ENCODE data around the gene FAM131B.

FAM131B gene

GRCh38 chr7:143389316-143390103, 27.0 kb upstream of the FAM131B start:
- no peaks in the 10 kb centered on the region for H3K27me3 Mint-ChIP-seq
- H3K4me3 Mint-ChIP-seq = no peak overlapping the region
- peak overlapping the region; percentile 77 for H3K27ac Mint-ChIP-seq
- peaks cover 18% of the 10 kb centered on the region for H3K4me1 Mint-ChIP-seq (ENCODE audit: low read depth)
- H3K9me3 Mint-ChIP-seq (ENCODE audit: low read depth) = no peaks in the 10 kb centered on the region
- peaks cover 3% of the 10 kb centered on the region for H3K36me3 Mint-ChIP-seq

- no peaks in the 10 kb centered on the region for H3K27me3 Mint-ChIP-seq
- H3K4me1 Mint-ChIP-seq (ENCODE audit: low read depth) = peaks cover 15% of the 10 kb centered on the region
- H3K36me3 Mint-ChIP-seq = peaks cover 3% of the 10 kb centered on the region
- no peaks in the 10 kb centered on the region for H3K9me3 Mint-ChIP-seq (ENCODE audit: low read depth)
- no peak overlapping the region for H3K4me3 Mint-ChIP-seq
- peak overlapping the region; percentile 77 for H3K27ac Mint-ChIP-seq
Measured at GRCh38 chr7:143388491-143389101, 26.1 kb upstream of the FAM131B start.

- H3K4me1 Mint-ChIP-seq (ENCODE audit: low read depth) = peaks cover 18% of the 10 kb centered on the region
- H3K4me3 Mint-ChIP-seq = no peak overlapping the region
- peaks cover 3% of the 10 kb centered on the region for H3K36me3 Mint-ChIP-seq
- no peaks in the 10 kb centered on the region for H3K27me3 Mint-ChIP-seq
- no peak overlapping the region for H3K27ac Mint-ChIP-seq
- no peaks in the 10 kb centered on the region for H3K9me3 Mint-ChIP-seq (ENCODE audit: low read depth)
Measured at GRCh38 chr7:143388051-143388450, 25.5 kb upstream of the FAM131B start.

GRCh38 chr7:143387156-143387975, 24.9 kb upstream of the FAM131B start:
- Mint-ChIP-seq H3K27me3 (no peaks in the 10 kb centered on the region), H3K27ac (no peak overlapping the region), H3K36me3 (peaks cover 3% of the 10 kb centered on the region), H3K4me1 (ENCODE audit: low read depth) (peaks cover 25% of the 10 kb centered on the region), H3K4me3 (no peak overlapping the region), H3K9me3 (ENCODE audit: low read depth) (no peaks in the 10 kb centered on the region)

GRCh38 chr7:143385891-143386781, 23.6 kb upstream of the FAM131B start:
- peaks cover 26% of the 10 kb centered on the region for H3K4me1 Mint-ChIP-seq (ENCODE audit: low read depth)
- H3K9me3 Mint-ChIP-seq (ENCODE audit: low read depth) = no peaks in the 10 kb centered on the region

GRCh38 chr7:143384661-143385631, 22.4 kb upstream of the FAM131B start:
- H3K4me1 Mint-ChIP-seq (ENCODE audit: low read depth) = peaks cover 24% of the 10 kb centered on the region
- H3K36me3 Mint-ChIP-seq = peaks cover under 1% of the 10 kb centered on the region
- H3K27ac Mint-ChIP-seq = no peak overlapping the region
- H3K9me3 Mint-ChIP-seq (ENCODE audit: low read depth) = no peaks in the 10 kb centered on the region
- no peak overlapping the region for H3K4me3 Mint-ChIP-seq
- no peaks in the 10 kb centered on the region for H3K27me3 Mint-ChIP-seq

More at GRCh38 chr7:143385891-143386781, 23.6 kb upstream of the FAM131B start:
- Mint-ChIP-seq H3K27ac (no peak overlapping the region), H3K27me3 (no peaks in the 10 kb centered on the region), H3K36me3 (peaks cover 3% of the 10 kb centered on the region), H3K4me3 (no peak overlapping the region)

- no peaks in the 10 kb centered on the region for H3K27me3 Mint-ChIP-seq
- no peak overlapping the region for H3K27ac Mint-ChIP-seq
- H3K4me1 Mint-ChIP-seq (ENCODE audit: low read depth) = peaks cover 25% of the 10 kb centered on the region
- no peak overlapping the region for H3K4me3 Mint-ChIP-seq
- no peaks in the 10 kb centered on the region for H3K9me3 Mint-ChIP-seq (ENCODE audit: low read depth)
- H3K36me3 Mint-ChIP-seq = no peaks in the 10 kb centered on the region
Measured at GRCh38 chr7:143384148-143384547, 21.6 kb upstream of the FAM131B start.

- no peaks in the 10 kb centered on the region for H3K36me3 Mint-ChIP-seq
- no peaks in the 10 kb centered on the region for H3K27me3 Mint-ChIP-seq
- H3K4me1 Mint-ChIP-seq (ENCODE audit: low read depth) = peaks cover 28% of the 10 kb centered on the region
- no peak overlapping the region for H3K4me3 Mint-ChIP-seq
- H3K27ac Mint-ChIP-seq = peak overlapping the region; percentile 7
- H3K9me3 Mint-ChIP-seq (ENCODE audit: low read depth) = no peaks in the 10 kb centered on the region
Measured at GRCh38 chr7:143383642-143383957, 21.1 kb upstream of the FAM131B start.

GRCh38 chr7:143382791-143383641, 20.5 kb upstream of the FAM131B start:
- Mint-ChIP-seq H3K36me3 (no peaks in the 10 kb centered on the region), H3K9me3 (ENCODE audit: low read depth) (no peaks in the 10 kb centered on the region), H3K4me1 (ENCODE audit: low read depth) (peaks cover 33% of the 10 kb centered on the region), H3K27ac (peak overlapping the region; percentile 66), H3K27me3 (no peaks in the 10 kb centered on the region), H3K4me3 (no peak overlapping the region)

- H3K27me3 Mint-ChIP-seq = no peaks in the 10 kb centered on the region
- no peaks in the 10 kb centered on the region for H3K9me3 Mint-ChIP-seq (ENCODE audit: low read depth)
- H3K4me3 Mint-ChIP-seq = no peak overlapping the region
- peaks cover 35% of the 10 kb centered on the region for H3K4me1 Mint-ChIP-seq (ENCODE audit: low read depth)
- peak overlapping the region; percentile 66 for H3K27ac Mint-ChIP-seq
- H3K36me3 Mint-ChIP-seq = no peaks in the 10 kb centered on the region
Measured at GRCh38 chr7:143382126-143382790, 19.7 kb upstream of the FAM131B start.

- no peak overlapping the region for H3K4me3 Mint-ChIP-seq
- no peaks in the 10 kb centered on the region for H3K36me3 Mint-ChIP-seq
- H3K27ac Mint-ChIP-seq = peak overlapping the region; percentile 18
- H3K9me3 Mint-ChIP-seq (ENCODE audit: low read depth) = no peaks in the 10 kb centered on the region
- H3K27me3 Mint-ChIP-seq = no peaks in the 10 kb centered on the region
- peaks cover 41% of the 10 kb centered on the region for H3K4me1 Mint-ChIP-seq (ENCODE audit: low read depth)
Measured at GRCh38 chr7:143381427-143382125, 19.1 kb upstream of the FAM131B start.

All from activated naive CD8-positive, alpha-beta T cell (primary cell).